Activated naive CD8-positive, alpha-beta T cell treated with anti-CD3 and anti-CD28 coated beads, Interleukin-2, amount 50 U/mL, for 16 hours (primary cell): ENCODE data around the gene E2F1.

Experiments used
- DNase-seq: peaks from one replicate; pipeline ENCODE4 v3.0.0-alpha.2; 2020; ENCODE audit warnings: low read depth, low spot score

Gene E2F1

GRCh38 chr20:33672426-33673113, 13.6 kb downstream of the E2F1 start:
- no peak for DNase-seq

GRCh38 chr20:33671573-33672288, 14.5 kb downstream of the E2F1 start:
- DNase-seq: no peak

- no peak for DNase-seq
These were observed 15.3 kb downstream of the E2F1 start for GRCh38 chr20:33670715-33671499.

- DNase-seq: no peak
These were observed 16.1 kb downstream of the E2F1 start for GRCh38 chr20:33669873-33670640.

GRCh38 chr20:33669224-33669623, 17.0 kb downstream of the E2F1 start:
- DNase-seq: no peak

- no peak for DNase-seq
These were observed 17.6 kb downstream of the E2F1 start for GRCh38 chr20:33668466-33669155.

- peak; percentile 29 for DNase-seq
These were observed 18.3 kb downstream of the E2F1 start for GRCh38 chr20:33667676-33668465.

- no peak for DNase-seq
These were observed 18.9 kb downstream of the E2F1 start for GRCh38 chr20:33667245-33667675.

GRCh38 chr20:33666293-33667244, 19.6 kb downstream of the E2F1 start, which contains the start of gene ACTL10:
Gene ACTL10 (plus strand): TSS chr20:33666943. CDS start chr20:33667498, 555 bp downstream.
- peak; percentile 63 for DNase-seq

GRCh38 chr20:33664762-33665144, 21.4 kb downstream of the E2F1 start:
- DNase-seq: no peak

GRCh38 chr20:33664085-33664761, 22.0 kb downstream of the E2F1 start:
- no peak for DNase-seq

- DNase-seq: peak; percentile 64
These were observed 22.8 kb downstream of the E2F1 start for GRCh38 chr20:33663161-33664084.

- DNase-seq: no peak
These were observed 24.0 kb downstream of the E2F1 start, which contains the start of gene C20orf144 for GRCh38 chr20:33662172-33662571. Gene C20orf144 (plus strand): TSS chr20:33662327. CDS start chr20:33662346, 19 bp downstream.

- no peak for DNase-seq
These were observed 25.5 kb downstream of the E2F1 start for GRCh38 chr20:33660685-33661058.

- no peak for DNase-seq
These were observed 26.0 kb downstream of the E2F1 start for GRCh38 chr20:33660035-33660684.

- DNase-seq: no peak
These were observed 26.7 kb downstream of the E2F1 start for GRCh38 chr20:33659341-33660034.
